Upper lobe of left lung (tissue), 6 donors: ENCODE data around the gene THAP12. TPM values are rescaled to one million over a fixed set of nuclear protein-coding genes. Genes with fewer than 3 reads are reported as not detected.

Experiments
- ATAC-seq, 2 donors: fragments of 200-7000 bp; cut with Tn5 transposase; one replicate each; pipeline ENCODE4 v1.9.1; 2022; ENCODE audit warnings: mild to moderate bottlenecking in 2 of 2, moderate library complexity in 2 of 2; ENCODE audit not compliant: low FRiP score in 2 of 2
- DNase-seq, 2 donors: peaks; one replicate each; pipeline ENCODE4 v3.0.0-alpha.2; 2019 to 2020
- H3K27ac ChIP-seq, 4 donors: fragments of 200-600 bp; sonication (generic); one replicate each; pipeline ENCODE4 v1.5.1; 2016 to 2019
- H3K27me3 ChIP-seq, 4 donors: fragments of 200-600 bp; sonication (generic); one replicate each; pipeline ENCODE4 v1.5.1; 2017 to 2019
- H3K36me3 ChIP-seq, 4 donors: fragments of 200-600 bp; sonication (generic); one replicate each; pipeline ENCODE4 v1.5.1; 2016 to 2019
- H3K4me1 ChIP-seq, 4 donors: fragments of 200-600 bp; sonication (generic); one replicate each; pipeline ENCODE4 v1.5.1; 2018 to 2019
- H3K4me3 ChIP-seq, 4 donors: fragments of 200-600 bp; sonication (generic); one replicate each; pipeline ENCODE4 v1.5.1; 2017 to 2019; ENCODE audit warnings: mild to moderate bottlenecking in 2 of 4, moderate library complexity in 1 of 4
- H3K9me3 ChIP-seq, 4 donors: fragments of 200-600 bp; sonication (generic); one replicate each; pipeline ENCODE4 v1.5.1; 2018 to 2019
- CTCF ChIP-seq, 6 experiments: fragments of 450-650 bp in 4 of 6; fragments of 200-600 bp in 2 of 6; sonication (generic) in 2 of 6; IDR thresholded peaks; one replicate each; pipeline ENCODE4 v1.5.1; 2016 to 2019; ENCODE audit warnings: antibody characterized with exemption in 6 of 6
- EP300 ChIP-seq, 4 donors: sonication (generic); formaldehyde crosslinking; IDR thresholded peaks; one replicate each; pipeline ENCODE4 v1.5.1; 2017; ENCODE audit warnings: antibody characterized with exemption in 4 of 4, control low read depth in 2 of 4
- POLR2A ChIP-seq, 4 donors: fragments of 450-650 bp; IDR thresholded peaks; one replicate each; pipeline ENCODE4 v1.5.1; 2016 to 2017; ENCODE audit warnings: antibody characterized with exemption in 4 of 4, mild to moderate bottlenecking in 2 of 4
- POLR2AphosphoS5 ChIP-seq, 2 donors: sonication (generic); formaldehyde crosslinking; IDR thresholded peaks; one replicate each; pipeline ENCODE4 v1.5.1; 2017; ENCODE audit warnings: antibody characterized with exemption in 2 of 2
- WGBS, 2 donors: methylation state at CpG; one replicate each; pipeline ENCODE4 v1.1.5; 2017 to 2018; 5-methylcytosine and 5-hydroxymethylcytosine counted together
- total RNA-seq, 6 donors: library from RNA; depleted of rRNA in 4 of 6; stranded (reverse); fragments of >200 nt in 4 of 6; gene quantifications; one replicate each; pipeline versions ENCODE4 v1.1.0 to v1.2.1, GENCODE V29; 2016 to 2021
- donor health status: DM: no; HTN: no; CAD: no; lungs with moderate emphysema.
- donor health status: DM: no; HTN: yes; CAD: no; lungs with severe emphysema.

THAP12 gene
- total RNA-seq, 6 donors from 2014 or later: 9.1 to 35.8 (median 34.2) TPM

GRCh38 chr11:76313913-76314740 lies 66.8 kb downstream of the THAP12 start:
- no peaks in the 10 kb centered on the region for H3K27me3 ChIP-seq
- WGBS, 2 donors: 49 to 77% methylated on average over 15 of the region's 15 CpGs
- no peak overlapping the region for H3K4me3 ChIP-seq
- TF ChIP-seq POLR2AphosphoS5 (IDR thresholded peaks at IDR 0.05): no peak
- TF ChIP-seq CTCF (IDR thresholded peaks at IDR 0.05): no peak
- TF ChIP-seq EP300 (IDR thresholded peaks at IDR 0.05): no peak
- no peak for TF ChIP-seq POLR2A (IDR thresholded peaks at IDR 0.05)
- no peak for DNase-seq
- ATAC-seq: peak in 1 of 2 donors; percentile 33
- H3K36me3 ChIP-seq: no peaks in the 10 kb centered on the region
- H3K9me3 ChIP-seq: no peaks in the 10 kb centered on the region
- no peak overlapping the region for H3K27ac ChIP-seq
- no peaks in the 10 kb centered on the region for H3K4me1 ChIP-seq

- Histone ChIP-seq H3K27me3 (no peaks in the 10 kb centered on the region), H3K9me3 (no peaks in the 10 kb centered on the region), H3K4me1 (no peaks in the 10 kb centered on the region), H3K36me3 (no peaks in the 10 kb centered on the region), H3K27ac (no peak overlapping the region), H3K4me3 (no peak overlapping the region)
- DNase-seq (no peak), ATAC-seq (no peak)
- WGBS, 2 donors: 54 to 64% methylated on average over 3 of the region's 3 CpGs
- no peak for TF ChIP-seq POLR2A (IDR thresholded peaks at IDR 0.05)
- TF ChIP-seq CTCF (IDR thresholded peaks at IDR 0.05): no peak
Observed at GRCh38 chr11:76313271-76313670, 67.7 kb downstream of the THAP12 start.

- ATAC-seq (no peak), DNase-seq (no peak)
- Histone ChIP-seq H3K27ac (no peak overlapping the region), H3K36me3 (no peaks in the 10 kb centered on the region), H3K9me3 (no peaks in the 10 kb centered on the region), H3K4me1 (no peaks in the 10 kb centered on the region), H3K4me3 (no peak overlapping the region), H3K27me3 (no peaks in the 10 kb centered on the region)
- 73 to 78% methylated on average over 8 to 13 of the region's 13 CpGs for WGBS, 2 donors
- no peak for TF ChIP-seq EP300 (IDR thresholded peaks at IDR 0.05)
- TF ChIP-seq POLR2AphosphoS5 (IDR thresholded peaks at IDR 0.05): no peak
- TF ChIP-seq POLR2A (IDR thresholded peaks at IDR 0.05): no peak
- TF ChIP-seq CTCF (IDR thresholded peaks at IDR 0.05): no peak
Observed at GRCh38 chr11:76310832-76311595, 69.9 kb downstream of the THAP12 start.

- H3K36me3 ChIP-seq: no peaks in the 10 kb centered on the region
- 75 to 78% methylated on average over 4 to 6 of the region's 6 CpGs for WGBS, 2 donors
- TF ChIP-seq POLR2AphosphoS5 (IDR thresholded peaks at IDR 0.05) (no peak), POLR2A (IDR thresholded peaks at IDR 0.05) (no peak), EP300 (IDR thresholded peaks at IDR 0.05) (no peak), CTCF (IDR thresholded peaks at IDR 0.05) (no peak)
- no peaks in the 10 kb centered on the region for H3K4me1 ChIP-seq
- no peak for DNase-seq
- no peak overlapping the region for H3K4me3 ChIP-seq
- H3K9me3 ChIP-seq: no peaks in the 10 kb centered on the region
- no peak overlapping the region for H3K27ac ChIP-seq
- no peaks in the 10 kb centered on the region for H3K27me3 ChIP-seq
- no peak for ATAC-seq
Observed at GRCh38 chr11:76307978-76308747, 72.8 kb downstream of the THAP12 start.
